ENCODE measurements around the gene DNAJC7. TPM values are rescaled to one million over a fixed set of nuclear protein-coding genes. Genes with fewer than 3 reads are reported as not detected.

The DNAJC7 gene
- 103 and 119 TPM in 2 replicates for total RNA-seq

- intact Hi-C loops (cut with micrococcal nuclease): loop anchor here (1.0 to 5.0 kb wide), 9 partner anchors 51 to 520 kb away; partner anchors contain the start of genes CNP, KCNH4, KLHL11 and NAGLU
Measured at GRCh38 chr17:42016941-42017865, at the start of gene DNAJC7. TSS of gene DNAJC7 (minus strand) at chr17:42017439. CDS start at chr17:42017416, 23 bp downstream.

- intact Hi-C loops (cut with micrococcal nuclease): loop anchor here (5.0 kb wide), 1 partner anchor 98 kb away; the partner anchor contains the start of gene CNP
Measured at GRCh38 chr17:42065201-42065600, 48.0 kb upstream of the DNAJC7 start.

DNA sequence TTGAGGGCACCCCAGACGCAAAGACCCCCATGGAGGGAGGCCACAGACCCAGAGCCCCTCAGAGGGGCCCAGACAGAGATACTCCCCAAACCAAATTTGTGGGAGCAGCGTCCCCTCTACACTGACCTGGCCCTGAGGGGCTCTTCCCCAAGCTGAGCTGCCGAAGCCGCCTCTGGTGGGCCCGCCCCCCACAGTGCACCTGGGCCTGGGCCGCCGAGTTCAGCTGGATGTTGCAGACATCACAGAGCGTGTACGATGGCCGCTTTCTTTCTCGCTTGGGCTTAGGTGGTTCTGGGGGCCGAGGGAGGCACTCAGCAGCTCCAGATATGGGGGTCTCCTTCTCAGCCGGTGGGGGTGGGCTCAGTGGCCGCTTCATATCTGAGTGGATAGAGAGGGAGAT is 45.4 kb upstream of the DNAJC7 start:
- intact Hi-C loops (cut with micrococcal nuclease): loop anchor here (1.0 kb wide), 1 partner anchor 37 kb away; no protein-coding TSS in a partner anchor

DNA sequence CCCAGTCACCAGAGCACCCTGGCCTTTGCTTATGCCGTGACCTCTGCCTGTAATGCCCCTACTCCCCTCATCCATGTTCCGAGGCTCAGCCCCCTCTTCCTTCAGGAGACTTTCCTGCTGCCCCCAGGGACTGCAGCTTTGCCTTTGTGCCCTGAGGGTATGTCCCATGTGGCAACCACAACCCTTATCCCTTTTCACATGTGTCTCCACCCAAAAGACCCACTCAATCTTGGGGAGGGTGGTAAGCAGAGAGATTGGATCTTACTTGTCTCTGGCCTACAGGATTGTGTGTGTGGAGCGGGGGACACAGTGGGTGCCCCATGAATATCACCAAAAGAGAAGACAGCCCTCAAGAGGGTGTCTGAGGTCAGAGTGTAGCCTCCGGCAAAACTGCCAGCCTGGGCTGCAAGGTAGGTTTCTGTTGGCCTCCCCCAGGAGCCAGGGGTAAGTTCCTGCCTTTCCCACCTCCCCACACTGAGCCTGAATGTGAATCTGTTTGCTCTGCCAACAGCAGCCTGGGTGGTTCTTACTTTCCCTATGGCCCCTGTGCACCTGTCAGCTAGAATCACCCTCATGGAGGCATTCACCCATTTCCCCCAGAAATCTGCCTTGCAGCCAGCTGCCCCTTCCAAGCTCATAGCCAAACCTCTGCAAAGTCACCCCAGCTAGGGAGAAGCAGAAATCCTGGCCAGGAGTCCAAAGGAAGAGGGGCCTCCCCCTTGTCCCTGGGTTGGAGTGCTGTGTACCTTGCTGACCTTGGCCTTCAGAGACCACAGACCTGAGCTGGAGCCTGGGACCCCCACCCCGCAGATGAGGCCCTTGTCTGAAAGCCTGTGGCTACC is 44.6 kb upstream of the DNAJC7 start:
- intact Hi-C loops (cut with micrococcal nuclease): no loop called here

DNA sequence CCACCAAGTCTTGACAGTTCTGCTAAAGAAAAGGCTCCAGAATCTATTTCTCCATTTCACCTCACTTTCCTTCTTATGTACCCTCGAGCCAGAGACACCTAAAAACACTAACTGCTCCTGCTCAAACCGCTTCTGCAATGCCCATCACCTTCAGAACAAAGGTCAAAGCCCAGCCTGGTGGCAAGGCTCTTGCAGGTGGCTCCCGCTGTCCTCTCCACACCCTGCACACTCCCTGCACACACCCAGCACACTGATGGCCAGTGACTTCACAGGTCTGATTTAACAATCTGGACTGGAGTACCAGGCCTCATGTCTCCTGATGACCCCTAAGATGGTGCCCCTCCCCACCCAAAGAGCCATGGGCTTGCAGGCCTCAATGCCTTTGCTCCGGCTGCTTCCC is 43.0 kb upstream of the DNAJC7 start:
- intact Hi-C loops (cut with micrococcal nuclease): no loop called here

DNA sequence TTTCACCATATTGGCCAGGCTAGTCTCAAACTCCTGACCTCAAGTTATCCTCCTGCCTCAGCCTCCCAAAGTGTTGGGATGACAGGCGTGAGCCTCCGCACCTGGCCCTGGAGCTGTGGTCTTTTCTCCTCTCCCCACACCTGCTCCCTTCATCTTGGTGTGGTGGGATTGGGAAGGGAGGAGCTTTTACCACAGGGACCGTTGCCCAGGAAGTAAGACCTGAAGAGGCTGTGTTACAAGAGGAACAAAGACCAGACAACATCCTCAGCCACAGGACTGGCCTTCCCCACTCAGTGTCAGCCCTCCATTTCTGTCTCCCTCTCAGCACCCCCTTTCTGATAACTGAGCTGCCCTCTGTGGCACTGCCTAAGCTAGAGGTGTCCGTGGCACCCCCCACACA is 42.6 kb upstream of the DNAJC7 start:
- intact Hi-C loops (cut with micrococcal nuclease): no loop called here

DNA sequence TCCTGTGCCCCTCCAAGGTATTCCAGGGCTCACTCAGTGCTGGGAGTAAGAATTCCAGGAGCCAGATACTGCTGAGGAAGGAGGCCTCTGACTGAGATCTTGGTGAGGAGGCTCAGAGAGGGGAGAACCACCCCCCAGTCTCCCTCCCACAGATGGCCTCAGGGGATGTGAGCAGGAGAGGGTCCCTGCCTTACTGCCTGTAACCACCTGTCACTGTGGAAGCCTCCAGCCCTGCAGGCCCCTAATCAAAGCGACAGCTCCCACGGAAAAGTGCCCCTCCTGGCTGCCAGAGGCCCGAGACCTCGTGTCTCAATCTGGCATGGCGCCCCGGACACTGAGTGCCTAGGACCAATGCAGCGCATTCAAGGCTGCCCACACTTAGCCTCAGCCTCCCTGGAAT is 40.8 kb upstream of the DNAJC7 start:
- intact Hi-C loops (cut with micrococcal nuclease): no loop called here

- intact Hi-C loops (cut with micrococcal nuclease): no loop called here
Measured at GRCh38 chr17:42056635-42057034, 39.4 kb upstream of the DNAJC7 start.

- intact Hi-C loops (cut with micrococcal nuclease): no loop called here
Measured at GRCh38 chr17:42055496-42055895, 38.3 kb upstream of the DNAJC7 start.

GRCh38 chr17:42055027-42055426 is 37.8 kb upstream of the DNAJC7 start:
- intact Hi-C loops (cut with micrococcal nuclease): no loop called here

DNA sequence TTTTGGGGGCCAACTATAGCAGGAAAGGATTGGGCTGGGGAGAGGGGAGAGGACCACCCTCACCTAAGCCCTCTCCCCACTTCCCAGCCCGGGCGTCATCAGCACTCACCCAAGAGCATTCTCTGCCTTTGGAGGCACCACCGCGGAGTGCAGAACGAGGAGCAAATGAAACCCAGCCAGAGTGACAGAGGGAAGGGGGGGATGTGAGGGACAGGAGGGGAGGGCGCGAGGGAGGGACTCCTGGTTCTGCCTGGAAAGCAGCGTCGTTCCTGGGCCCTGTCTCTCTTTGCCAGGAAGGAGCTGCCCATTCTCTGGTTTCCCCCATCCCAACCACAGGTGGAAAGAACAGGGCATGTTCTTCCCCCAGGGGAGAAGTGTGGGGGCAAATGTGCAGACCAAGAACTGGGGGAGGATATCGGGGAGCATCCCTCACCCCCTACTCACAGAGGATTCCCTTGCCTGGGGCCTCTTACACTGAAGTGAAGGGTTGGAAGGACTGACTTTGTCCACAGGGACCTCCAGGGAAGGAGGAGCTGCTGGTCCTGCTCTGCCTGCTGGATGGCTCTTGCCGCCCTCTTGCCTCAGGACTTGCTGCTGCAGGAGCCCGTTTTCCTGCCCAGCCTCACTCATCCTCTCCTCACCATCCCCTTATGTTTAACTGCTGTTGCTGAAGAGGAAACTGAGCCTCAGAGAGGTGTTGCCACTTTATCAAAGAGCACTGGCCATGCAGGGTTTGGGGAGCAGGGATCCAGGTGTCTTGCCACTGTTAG is 36.7 kb upstream of the DNAJC7 start:
- intact Hi-C loops (cut with micrococcal nuclease): no loop called here

GRCh38 chr17:42052346-42052877 is 35.2 kb upstream of the DNAJC7 start:
- intact Hi-C loops (cut with micrococcal nuclease): no loop called here

DNA sequence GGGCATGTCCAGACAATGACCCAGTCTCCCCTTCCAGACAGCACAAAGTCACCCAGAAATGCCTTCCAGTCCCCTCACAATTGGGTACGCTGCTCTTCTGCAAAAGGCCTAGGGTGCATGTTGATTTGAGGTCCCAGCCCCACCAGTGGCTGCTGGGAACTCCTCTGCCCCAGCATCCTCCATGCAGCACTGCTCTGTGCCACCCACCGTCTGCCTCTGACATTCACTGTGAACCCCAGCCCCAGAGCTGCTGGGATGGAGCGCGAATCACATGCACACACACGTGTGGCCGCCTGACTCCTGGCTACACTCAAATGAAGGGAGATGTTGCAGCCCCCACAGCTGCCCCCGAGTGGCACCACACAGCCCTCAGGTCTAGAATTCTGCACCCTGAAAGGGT is 34.4 kb upstream of the DNAJC7 start:
- intact Hi-C loops (cut with micrococcal nuclease): no loop called here

DNA sequence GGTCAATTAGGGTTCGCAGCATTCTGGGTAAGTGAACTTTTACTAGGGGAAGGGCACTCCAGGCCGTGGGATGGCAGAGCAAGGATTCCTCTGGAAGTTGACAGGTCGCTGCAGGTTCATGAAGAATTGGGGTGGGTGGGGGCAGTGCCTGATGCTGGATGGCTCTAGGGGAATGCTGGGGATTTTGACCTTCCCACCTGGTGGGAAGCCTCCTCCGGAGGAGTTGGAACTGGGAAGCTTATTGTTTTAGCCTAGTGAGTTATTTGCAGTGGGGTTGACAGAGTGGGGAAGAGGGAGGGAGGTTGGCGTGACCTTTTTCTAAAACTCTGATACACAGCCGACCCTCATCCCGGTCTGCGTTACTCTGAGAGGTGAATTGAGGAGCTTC is 33.8 kb upstream of the DNAJC7 start:
- intact Hi-C loops (cut with micrococcal nuclease): no loop called here

DNA sequence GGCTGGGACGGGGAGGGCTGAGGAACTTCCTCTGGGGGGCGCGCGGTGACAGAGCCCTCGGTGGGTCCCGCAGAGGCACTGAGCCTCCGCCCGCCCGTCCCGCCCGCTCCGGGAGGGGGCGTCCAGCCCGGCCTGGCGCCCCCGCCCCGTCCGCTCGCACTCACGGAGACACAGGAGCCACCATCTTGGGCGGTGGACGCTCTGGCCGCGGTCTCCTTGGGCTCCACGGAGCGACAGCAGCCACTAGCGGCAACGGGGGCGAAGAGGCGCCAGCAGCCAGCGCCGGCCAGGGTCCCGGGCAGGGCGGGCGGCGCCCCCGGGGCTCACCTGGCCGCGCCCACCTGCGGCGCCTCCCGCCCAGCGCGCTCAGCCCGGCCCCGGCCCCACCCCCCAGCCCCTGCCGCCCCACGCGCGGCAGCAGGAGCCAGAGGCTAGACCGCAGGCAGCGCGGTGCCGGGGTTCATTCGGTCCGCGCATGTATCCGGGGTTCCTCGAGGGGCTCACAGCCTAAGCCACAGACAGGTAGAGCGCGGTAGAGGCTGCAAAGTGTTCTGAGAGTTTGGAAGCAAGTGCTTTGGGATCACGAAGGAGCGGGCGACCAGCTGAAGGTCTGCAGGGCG is 33.3 kb upstream of the DNAJC7 start, which contains the start of gene C17orf113:
TSS of gene C17orf113 (minus strand) at position 209 of the 620 bp plus-strand sequence. CDS start 7,225 bp downstream, outside the sequence.
- intact Hi-C loops (cut with micrococcal nuclease): no loop called here

DNA sequence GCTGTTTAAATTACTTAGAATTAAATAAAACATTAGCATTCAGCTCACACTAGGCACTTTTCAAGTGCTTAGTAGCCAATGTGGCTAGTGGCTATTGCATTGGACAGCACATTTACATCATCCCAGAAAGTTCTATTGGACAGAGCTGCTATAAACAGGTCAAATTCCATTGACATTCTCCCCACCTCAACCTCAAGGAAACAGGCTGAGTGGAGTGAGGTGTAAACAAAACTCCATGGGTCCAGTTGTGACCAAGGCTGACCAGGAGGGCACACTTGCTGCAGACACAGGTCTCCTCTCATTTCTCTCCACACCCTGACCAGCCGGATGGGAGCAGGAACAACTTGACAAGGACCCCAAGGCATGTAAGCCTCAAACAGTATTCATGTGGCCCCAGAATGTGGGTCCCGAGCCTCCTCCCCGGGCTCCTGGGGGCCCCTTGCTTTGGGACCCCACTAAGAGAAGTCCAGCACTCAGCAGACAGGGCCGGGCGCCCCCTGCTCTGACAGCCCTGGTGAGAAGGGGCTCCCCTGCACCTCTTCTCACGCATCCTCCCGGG is 32.7 kb upstream of the DNAJC7 start:
- intact Hi-C loops (cut with micrococcal nuclease): no loop called here

GRCh38 chr17:42047343-42047742 is 30.1 kb upstream of the DNAJC7 start:
- intact Hi-C loops (cut with micrococcal nuclease): no loop called here

GRCh38 chr17:42045719-42046118 is 28.5 kb upstream of the DNAJC7 start:
- intact Hi-C loops (cut with micrococcal nuclease): no loop called here

DNA sequence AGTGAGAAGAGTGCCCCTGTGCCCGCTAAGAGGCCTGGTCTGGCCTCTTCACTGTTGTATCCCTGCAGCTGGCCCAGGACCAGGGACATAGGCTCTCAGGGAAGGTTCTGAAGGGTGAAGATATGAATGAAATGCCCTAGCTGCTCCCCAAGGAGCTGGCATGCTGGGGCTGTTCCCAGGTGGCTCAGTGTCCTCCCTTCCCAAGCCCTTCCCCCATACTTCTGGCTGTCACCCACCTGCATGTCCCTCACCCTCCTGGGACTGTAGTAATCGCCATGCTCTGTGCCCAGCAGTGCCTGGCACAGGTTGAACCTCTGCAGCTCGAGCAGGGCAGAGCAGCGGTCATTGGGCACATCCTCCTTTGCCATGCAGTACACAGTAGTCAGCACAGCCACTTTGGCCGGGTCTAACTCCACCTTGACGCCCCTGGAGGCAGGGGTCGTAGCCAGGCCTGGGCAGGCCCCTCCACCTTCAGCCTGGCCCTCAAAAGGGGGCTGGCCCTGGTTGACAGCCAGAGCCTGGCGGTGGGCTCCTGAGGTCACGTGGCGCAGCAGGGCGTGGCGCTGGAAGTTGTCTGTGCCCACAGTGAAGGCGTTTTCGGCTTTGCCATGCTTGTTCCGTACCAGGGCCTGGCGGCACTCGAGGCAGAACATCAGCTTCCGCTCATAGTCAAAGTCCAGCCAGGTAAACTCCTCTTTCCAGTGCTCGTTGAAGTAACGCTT is 25.5 kb upstream of the DNAJC7 start:
- intact Hi-C loops (cut with micrococcal nuclease): no loop called here

Measured in T-helper 1 cell treated with Interleukin-12 subunit alpha and Interleukin-12 subunit beta and Interleukin-4 antibody, amounts not matched to agents 30 ng/mL and 1 ng/mL, for 36 hours (primary cell).